Subcutaneous adipose tissue (tissue), 4 donors: ENCODE data around the gene PTPN14. TPM values are rescaled to one million over a fixed set of nuclear protein-coding genes. Genes with fewer than 3 reads are reported as not detected.

Experiments used
- CTCF ChIP-seq: fragments of 450-650 bp; IDR thresholded peaks from one replicate; pipeline ENCODE4 v1.5.1; 2016; ENCODE audit warnings: low read depth, mild to moderate bottlenecking, control low read depth, antibody characterized with exemption, moderate library complexity
- total RNA-seq, 4 donors: library from RNA; depleted of rRNA; stranded (reverse); fragments of >200 nt; gene quantifications; one replicate each; pipeline ENCODE4 v1.1.0, GENCODE V29; 2016

PTPN14 gene
- total RNA-seq, 4 donors from 2014 or later: 13.1 to 39.2 (median 30.0) TPM

GRCh38 chr1:214491468-214492146 lies 59.8 kb downstream of the PTPN14 start:
- no peak for TF ChIP-seq CTCF

- no peak for TF ChIP-seq CTCF
Measured at GRCh38 chr1:214485151-214485550, 66.3 kb downstream of the PTPN14 start.

GRCh38 chr1:214476986-214477870 lies 74.2 kb downstream of the PTPN14 start:
- TF ChIP-seq CTCF: no peak

GRCh38 chr1:214476229-214476985 lies 75.0 kb downstream of the PTPN14 start:
- TF ChIP-seq CTCF: no peak

GRCh38 chr1:214475746-214476145 lies 75.7 kb downstream of the PTPN14 start:
- no peak for TF ChIP-seq CTCF

GRCh38 chr1:214475331-214475730 lies 76.1 kb downstream of the PTPN14 start:
- TF ChIP-seq CTCF: no peak

- no peak for TF ChIP-seq CTCF
Measured at GRCh38 chr1:214474467-214474866, 76.9 kb downstream of the PTPN14 start.
